WTC11 (cell line): ENCODE data around the gene ATF6B. TPM values are rescaled to one million over a fixed set of nuclear protein-coding genes. Genes with fewer than 3 reads are reported as not detected.

ENCODE experiments used
- AFF4 ChIP-seq: sonication (generic); formaldehyde crosslinking; IDR thresholded peaks from 2 replicates; pipeline ENCODE4 v1.8.1; 2023; ENCODE audit warnings: mild to moderate bottlenecking, missing genetic modification reagents, borderline replicate concordance
- ATF6 ChIP-seq: sonication (generic); formaldehyde crosslinking; IDR thresholded peaks from 2 replicates; pipeline ENCODE4 v1.8.1; 2023; ENCODE audit warnings: mild to moderate bottlenecking, missing genetic modification reagents
- CREM ChIP-seq: sonication (generic); formaldehyde crosslinking; IDR thresholded peaks from 2 replicates; pipeline ENCODE4 v1.8.1; 2022; ENCODE audit warnings: mild to moderate bottlenecking, missing genetic modification reagents, moderate library complexity
- E2F4 ChIP-seq: sonication (generic); formaldehyde crosslinking; IDR thresholded peaks from 2 replicates; pipeline ENCODE4 v1.8.1; 2022; ENCODE audit warnings: low read depth, mild to moderate bottlenecking, moderate library complexity, missing genetic modification reagents, borderline replicate concordance
- FOXK1 ChIP-seq: sonication (generic); formaldehyde crosslinking; IDR thresholded peaks from 2 replicates; pipeline ENCODE4 v1.8.0; 2022; ENCODE audit warnings: mild to moderate bottlenecking, moderate library complexity, missing genetic modification reagents
- HMGXB4 ChIP-seq: sonication (generic); formaldehyde crosslinking; IDR thresholded peaks from 2 replicates; pipeline ENCODE4 v1.8.1; 2023; ENCODE audit warnings: mild to moderate bottlenecking, moderate library complexity, missing genetic modification reagents
- JUN ChIP-seq: sonication (generic); formaldehyde crosslinking; IDR thresholded peaks from 2 replicates; pipeline ENCODE4 v1.8.0; 2023; ENCODE audit warnings: mild to moderate bottlenecking, missing genetic modification reagents
- NFYB ChIP-seq: sonication (generic); formaldehyde crosslinking; conservative IDR thresholded peaks from 2 replicates; pipeline ENCODE4 v1.8.0; 2022; ENCODE audit warnings: low read depth, missing genetic modification reagents
- NR1H2 ChIP-seq: sonication (generic); formaldehyde crosslinking; IDR thresholded peaks from 2 replicates; pipeline ENCODE4 v1.9.0; 2021; ENCODE audit warnings: mild to moderate bottlenecking, moderate library complexity, missing genetic modification reagents
- SMAD4 ChIP-seq: sonication (generic); formaldehyde crosslinking; IDR thresholded peaks from 2 replicates; pipeline ENCODE4 v1.8.0; 2022; ENCODE audit warnings: mild to moderate bottlenecking, missing genetic modification reagents
- TCF7 ChIP-seq: sonication (generic); formaldehyde crosslinking; IDR thresholded peaks from 2 replicates; pipeline ENCODE4 v1.8.0; 2022; ENCODE audit warnings: mild to moderate bottlenecking, low read depth, missing genetic modification reagents, moderate library complexity
- ZNF121 ChIP-seq: sonication (generic); formaldehyde crosslinking; IDR thresholded peaks from 2 replicates; pipeline ENCODE4 v1.8.0; 2023; ENCODE audit warnings: missing genetic modification reagents
- ZNF138 ChIP-seq: sonication (generic); formaldehyde crosslinking; conservative IDR thresholded peaks from 2 replicates; pipeline ENCODE4 v1.8.1; 2022; ENCODE audit warnings: mild to moderate bottlenecking, moderate library complexity, missing genetic modification reagents
- ZNF219 ChIP-seq: sonication (generic); formaldehyde crosslinking; IDR thresholded peaks from 2 replicates; pipeline ENCODE4 v1.8.0; 2023; ENCODE audit warnings: missing genetic modification reagents, mild to moderate bottlenecking, borderline replicate concordance
- ZNF416 ChIP-seq: fragments of 250-450 bp; sonication (Bioruptor Pico); IDR thresholded peaks from 2 replicates; pipeline ENCODE4 v1.9.0; 2021; ENCODE audit warnings: mild to moderate bottlenecking, inconsistent platforms
- ZNF532 ChIP-seq: fragments of 250-450 bp; sonication (Bioruptor Pico); IDR thresholded peaks from 2 replicates; pipeline ENCODE4 v1.9.0; 2021; ENCODE audit warnings: mild to moderate bottlenecking, borderline replicate concordance
- total RNA-seq: library from RNA; stranded (reverse); gene quantifications from 3 replicates; pipeline ENCODE4 v1.2.3, GENCODE V29; 2021
- TF ChIP-seq, protein P1 (sequence below): sonication (generic); formaldehyde crosslinking; IDR thresholded peaks from 2 replicates; pipeline ENCODE4 v1.8.0; 2023; ENCODE audit warnings: mild to moderate bottlenecking, missing genetic modification reagents

The ATF6B gene
- total RNA-seq, 1 experiment from 2014 or later, result 47.5 TPM

DNA sequence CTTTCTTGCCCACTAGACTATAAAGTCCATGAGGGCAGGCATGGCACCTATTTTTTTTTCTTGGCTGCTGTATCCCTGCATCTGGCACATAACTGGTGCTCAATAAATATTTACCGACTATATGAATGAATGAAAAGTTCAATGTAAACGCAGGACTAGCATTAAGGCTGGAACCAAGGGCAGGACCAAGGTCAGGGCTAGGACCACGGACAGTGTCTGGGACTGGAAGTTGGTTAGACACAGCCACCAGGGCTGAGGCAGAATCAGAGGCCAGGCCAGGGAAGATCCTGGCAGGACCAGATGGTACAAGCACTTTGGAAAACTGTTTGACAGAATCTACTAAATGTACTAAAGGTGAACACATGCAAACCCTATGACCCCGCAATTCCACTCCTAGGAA, 22.6 kb downstream of the ATF6B start (continued):
- TF ChIP-seq NR1H2 (CRISPR knock-in tag), result peak; percentile 71; the same call in 1 of the 2 replicates
- TF ChIP-seq ZNF219 (CRISPR knock-in tag), result peak; percentile 95; the same call in 1 of the 2 replicates
- TF ChIP-seq HMGXB4 (CRISPR knock-in tag), result no peak
- TF ChIP-seq, protein P1, sequence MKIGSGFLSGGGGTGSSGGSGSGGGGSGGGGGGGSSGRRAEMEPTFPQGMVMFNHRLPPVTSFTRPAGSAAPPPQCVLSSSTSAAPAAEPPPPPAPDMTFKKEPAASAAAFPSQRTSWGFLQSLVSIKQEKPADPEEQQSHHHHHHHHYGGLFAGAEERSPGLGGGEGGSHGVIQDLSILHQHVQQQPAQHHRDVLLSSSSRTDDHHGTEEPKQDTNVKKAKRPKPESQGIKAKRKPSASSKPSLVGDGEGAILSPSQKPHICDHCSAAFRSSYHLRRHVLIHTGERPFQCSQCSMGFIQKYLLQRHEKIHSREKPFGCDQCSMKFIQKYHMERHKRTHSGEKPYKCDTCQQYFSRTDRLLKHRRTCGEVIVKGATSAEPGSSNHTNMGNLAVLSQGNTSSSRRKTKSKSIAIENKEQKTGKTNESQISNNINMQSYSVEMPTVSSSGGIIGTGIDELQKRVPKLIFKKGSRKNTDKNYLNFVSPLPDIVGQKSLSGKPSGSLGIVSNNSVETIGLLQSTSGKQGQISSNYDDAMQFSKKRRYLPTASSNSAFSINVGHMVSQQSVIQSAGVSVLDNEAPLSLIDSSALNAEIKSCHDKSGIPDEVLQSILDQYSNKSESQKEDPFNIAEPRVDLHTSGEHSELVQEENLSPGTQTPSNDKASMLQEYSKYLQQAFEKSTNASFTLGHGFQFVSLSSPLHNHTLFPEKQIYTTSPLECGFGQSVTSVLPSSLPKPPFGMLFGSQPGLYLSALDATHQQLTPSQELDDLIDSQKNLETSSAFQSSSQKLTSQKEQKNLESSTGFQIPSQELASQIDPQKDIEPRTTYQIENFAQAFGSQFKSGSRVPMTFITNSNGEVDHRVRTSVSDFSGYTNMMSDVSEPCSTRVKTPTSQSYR (CRISPR knock-in tag), result peak; percentile 33; the same call in 1 of the 2 replicates
- no peak for TF ChIP-seq ATF6 (CRISPR knock-in tag)
- TF ChIP-seq TCF7 (CRISPR knock-in tag), result peak; percentile 73; the same call in 1 of the 2 replicates
- 0 out of 2 replicates have a peak, but pooled peaks have one; percentile 21 for TF ChIP-seq NFYB (CRISPR knock-in tag)
- TF ChIP-seq FOXK1 (CRISPR knock-in tag), result peak; percentile 62; the same call in 1 of the 2 replicates
- 0 out of 2 replicates have a peak, but pooled peaks have one; percentile 4 for TF ChIP-seq ZNF121 (CRISPR knock-in tag)
- TF ChIP-seq SMAD4 (CRISPR knock-in tag), result peak; percentile 88
- TF ChIP-seq JUN (CRISPR knock-in tag), result peak; percentile 98
- TF ChIP-seq CREM (CRISPR knock-in tag), result no peak
- TF ChIP-seq ZNF532 (CRISPR knock-in tag), result no peak
- no peak for TF ChIP-seq ZNF138 (CRISPR knock-in tag)
- TF ChIP-seq E2F4, result peak; percentile 70; the same call in 1 of the 2 replicates
- TF ChIP-seq AFF4, result no peak
- TF ChIP-seq ZNF416 (CRISPR knock-in tag), result no peak
